NCI-H774 (cell line): ENCODE measurements around the gene SKP2.

ENCODE experiments used
- DNase-seq: peaks from one replicate; lab custom pipeline; 2025; lab: John Stamatoyannopoulos, UW

The SKP2 gene

DNA sequence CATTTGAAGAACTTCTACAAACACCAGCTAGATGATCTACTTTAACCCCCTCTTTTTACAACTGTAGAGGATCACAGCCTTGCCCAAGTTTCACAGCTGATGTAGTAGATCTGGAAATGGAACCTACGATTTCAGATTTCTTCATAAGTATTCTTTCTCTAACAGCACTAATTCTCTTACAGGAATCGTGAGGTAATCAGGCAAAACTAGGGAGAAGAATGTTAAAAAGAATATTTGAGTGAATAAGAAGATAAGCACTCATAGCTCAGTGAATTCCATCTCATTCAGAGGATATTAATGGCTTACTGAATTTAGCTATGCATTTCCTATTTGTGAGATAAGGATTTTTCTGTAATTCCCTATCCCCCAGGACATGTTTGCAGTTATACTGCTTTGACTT, 47.7 kb downstream of the SKP2 start:
- DNase-seq: no peak

DNA sequence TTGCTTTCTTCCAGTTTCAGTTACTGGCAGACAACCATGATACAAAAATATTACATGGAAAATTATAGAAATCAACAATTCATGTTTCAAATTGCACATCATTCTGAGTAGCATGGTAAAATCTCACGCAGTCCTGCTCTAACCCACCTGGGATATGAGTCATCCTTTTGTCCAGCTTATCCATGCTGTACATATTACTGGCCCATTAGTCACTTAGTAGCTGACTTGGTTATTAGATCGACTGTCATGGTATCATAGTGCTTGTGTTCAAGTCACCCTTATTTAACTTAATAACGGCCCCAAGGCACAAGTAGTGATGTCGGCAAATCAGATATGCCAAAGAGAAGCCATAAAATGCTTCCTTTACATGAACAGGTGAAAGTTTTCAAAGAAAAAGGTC, 48.6 kb downstream of the SKP2 start:
- DNase-seq: no peak

DNA sequence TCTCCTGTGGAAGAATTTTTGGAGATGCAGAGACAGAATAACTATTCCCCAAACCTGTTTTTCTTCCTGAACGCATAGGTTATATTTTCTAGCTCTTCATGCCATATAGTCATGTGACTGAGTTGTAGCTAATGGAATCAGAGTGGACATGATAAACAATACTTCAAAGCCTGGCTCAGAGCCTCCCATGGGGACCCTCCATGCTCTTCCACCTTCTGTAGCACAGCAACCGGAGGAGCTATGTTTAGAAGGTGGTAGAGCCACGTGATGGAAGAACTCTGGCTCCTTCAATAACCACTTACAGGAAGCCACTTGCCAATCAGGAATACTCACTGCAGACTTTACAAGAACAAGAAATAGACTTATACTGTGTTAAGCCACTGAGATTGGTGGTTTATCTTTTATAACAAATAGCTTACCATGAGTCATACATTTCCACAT, 50.6 kb downstream of the SKP2 start:
- no peak for DNase-seq

DNA sequence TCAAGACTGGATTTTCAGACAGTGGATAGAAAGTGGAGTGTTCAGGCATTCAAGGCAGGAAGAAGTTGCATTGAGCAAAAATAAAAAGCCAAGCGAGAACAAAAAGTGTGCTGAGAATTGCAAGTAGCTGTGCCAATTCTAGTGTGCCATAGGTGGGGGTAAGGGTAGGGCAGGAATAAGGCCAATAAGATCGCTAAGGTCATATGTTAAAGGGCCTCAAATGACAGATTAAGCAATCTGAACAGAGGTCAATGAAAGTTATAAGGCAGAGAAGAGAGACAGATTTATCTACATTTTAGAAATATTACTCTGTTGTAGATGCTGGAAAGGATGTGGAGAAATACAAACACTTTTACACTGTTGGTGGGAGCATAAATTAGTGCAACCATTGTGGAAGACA, 53.4 kb downstream of the SKP2 start:
- no peak for DNase-seq

DNA sequence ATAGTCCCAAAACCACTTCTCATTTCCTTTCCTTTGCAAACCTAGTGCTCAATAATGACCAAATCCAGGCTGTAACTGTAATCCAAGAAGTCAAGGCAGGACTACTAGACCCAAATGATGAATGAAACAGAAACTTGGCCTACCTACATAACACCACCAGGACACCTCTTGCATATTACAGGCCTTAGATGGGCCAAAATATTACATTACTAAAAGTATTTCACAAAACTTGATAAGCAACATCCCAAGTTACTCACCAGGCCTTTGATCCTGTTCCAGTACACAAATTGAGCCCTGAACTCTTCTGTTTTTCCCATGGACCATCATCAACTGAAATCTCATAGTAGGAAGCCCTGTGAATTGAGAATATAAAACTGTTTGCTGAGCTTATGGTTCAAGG, 55.0 kb downstream of the SKP2 start:
- no peak for DNase-seq

DNA sequence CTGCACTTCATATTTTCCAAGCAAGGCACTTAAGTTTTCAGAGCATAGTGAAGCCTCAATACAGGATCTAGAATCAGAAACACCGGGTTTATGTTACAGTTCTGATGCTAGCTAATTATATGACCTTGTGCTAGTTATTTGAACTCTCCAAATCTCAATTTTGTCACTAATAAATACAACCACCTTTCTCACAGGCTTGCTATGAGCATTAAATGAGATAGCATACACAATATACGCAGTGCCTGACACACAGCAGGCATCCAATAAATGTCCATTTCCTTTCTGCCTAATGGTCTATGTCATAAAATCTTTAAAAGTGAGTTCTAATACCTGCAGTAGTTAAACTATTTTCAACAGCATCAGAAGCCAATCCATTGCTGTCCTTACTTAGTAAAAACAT, 56.9 kb downstream of the SKP2 start:
- DNase-seq: no peak

DNA sequence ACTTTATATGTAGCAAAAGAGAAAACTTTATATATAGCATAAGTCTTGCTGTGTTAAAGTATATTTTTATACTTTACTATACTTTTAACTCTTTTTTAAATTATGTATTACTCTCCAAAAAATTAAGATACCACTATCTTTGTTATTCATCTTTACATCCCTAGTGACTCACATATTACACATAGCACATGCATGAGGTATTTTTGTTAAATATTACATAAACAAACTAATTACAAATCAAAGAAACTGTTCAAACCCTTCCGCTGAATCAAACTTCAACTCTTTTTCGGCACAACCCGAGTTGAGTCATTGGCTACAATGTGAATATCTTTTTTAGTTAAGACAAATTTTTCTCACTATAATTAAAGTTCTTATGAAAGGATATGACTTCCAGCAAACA, 57.8 kb downstream of the SKP2 start:
- no peak for DNase-seq

DNA sequence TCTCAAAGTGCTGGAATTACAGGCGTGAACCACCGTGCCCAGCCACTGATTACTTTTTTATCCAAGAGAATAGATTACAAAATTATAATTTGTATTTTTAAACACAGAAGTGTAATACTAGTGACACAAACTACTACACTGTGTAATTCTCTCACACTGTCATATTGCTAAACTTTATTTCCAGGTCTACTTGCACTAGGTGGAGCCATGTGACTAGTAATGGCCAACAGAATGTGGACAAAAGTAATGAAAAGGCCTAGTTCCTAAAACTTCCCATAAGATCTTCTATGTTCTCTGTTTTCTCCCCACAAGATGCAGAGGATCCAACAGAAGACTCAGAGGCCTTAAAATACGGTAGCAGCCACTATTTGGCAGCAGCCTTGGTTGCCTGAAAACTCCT, 62.5 kb downstream of the SKP2 start:
- no peak for DNase-seq

DNA sequence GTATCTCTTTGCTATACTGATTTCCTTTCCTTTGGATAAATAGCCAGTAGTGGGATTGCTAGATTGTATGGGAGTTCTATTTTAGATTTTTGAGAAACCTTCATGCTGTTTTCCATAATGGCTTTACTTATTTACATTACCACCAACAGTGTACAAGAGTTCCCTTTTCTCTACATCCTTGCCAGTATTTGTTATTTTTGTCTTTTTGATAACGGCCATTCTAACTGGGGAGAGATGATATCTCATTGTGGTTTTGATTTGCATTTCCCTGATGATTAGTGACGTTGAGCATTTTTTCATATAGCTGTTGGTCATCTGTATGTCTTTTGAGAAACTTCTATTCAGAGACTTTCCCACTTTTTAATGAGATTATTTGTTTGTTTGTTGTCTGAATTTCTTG, 64.0 kb downstream of the SKP2 start:
- no peak for DNase-seq

DNA sequence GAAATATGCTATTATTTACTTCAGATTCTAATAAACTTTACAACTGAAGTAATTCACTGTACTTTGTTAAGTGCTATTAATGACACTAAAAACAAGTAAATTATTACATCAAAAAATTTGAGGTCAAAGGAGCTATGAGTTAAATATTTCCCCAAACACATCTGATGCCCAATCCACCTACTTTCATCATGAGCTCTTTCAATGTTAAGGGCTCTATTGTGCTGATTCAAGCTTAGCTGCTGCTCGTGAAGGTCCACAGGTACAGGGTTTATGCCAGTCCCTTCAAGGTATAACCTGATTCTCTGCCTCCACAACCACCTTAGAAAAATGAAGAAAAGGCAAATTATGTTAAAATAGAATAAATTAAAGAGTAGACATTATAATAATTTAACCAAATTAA, 65.7 kb downstream of the SKP2 start:
- no peak for DNase-seq

DNA sequence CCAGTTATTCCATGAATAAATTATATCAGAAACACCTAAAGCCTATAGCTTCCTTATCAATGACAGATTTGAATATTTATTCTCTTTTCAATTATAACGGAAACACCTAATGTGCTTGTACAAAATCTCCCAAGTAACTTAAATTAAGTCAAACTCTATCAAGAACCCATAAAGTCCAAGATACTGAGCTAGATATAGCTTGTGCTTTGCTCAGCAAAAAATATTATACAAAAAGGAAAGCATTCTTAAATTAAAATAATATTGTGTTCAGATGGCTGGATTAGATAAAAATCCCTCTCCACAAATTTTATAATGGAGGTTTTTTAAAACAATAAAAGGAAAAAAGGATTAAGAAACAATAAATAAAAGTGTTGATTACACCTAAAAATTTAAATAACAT, 66.1 kb downstream of the SKP2 start:
- DNase-seq: no peak

DNA sequence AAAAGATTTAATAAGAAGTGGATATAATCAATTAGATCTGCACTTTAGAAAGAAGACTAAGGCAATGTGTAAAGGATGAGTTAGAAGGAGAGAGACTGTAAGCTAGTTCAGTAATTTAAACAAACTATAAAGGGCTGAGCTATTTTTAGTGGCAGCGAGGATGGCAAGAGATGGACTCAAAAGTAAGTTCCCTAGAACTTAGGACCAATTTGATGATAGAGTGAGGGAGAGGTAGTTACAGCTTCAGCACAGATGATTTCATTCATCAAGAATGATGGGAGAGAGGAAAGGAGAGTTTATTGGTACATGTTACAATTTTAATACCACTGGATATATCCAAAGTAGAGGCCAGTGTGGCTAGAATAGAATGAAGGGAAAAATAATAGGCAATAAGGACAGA, 70.7 kb downstream of the SKP2 start:
- DNase-seq: no peak

DNA sequence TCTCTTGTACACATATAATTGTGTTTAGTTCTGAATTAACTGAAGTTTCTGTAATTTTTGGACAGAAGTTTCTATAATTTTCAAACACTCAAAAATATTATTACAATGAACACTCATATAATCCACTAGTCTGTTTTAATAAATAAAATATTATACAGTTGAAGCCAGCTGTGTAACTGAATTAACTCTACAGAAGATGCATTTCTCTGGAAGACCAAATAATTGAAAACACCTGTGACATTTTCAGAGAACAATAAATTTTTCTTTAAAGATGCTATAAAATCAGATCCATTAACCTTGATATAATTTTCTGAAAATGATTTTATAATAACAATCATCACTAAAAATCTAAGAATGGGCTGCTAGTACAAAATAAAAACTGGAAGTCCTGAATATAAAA, 75.1 kb downstream of the SKP2 start:
- no peak for DNase-seq

DNA sequence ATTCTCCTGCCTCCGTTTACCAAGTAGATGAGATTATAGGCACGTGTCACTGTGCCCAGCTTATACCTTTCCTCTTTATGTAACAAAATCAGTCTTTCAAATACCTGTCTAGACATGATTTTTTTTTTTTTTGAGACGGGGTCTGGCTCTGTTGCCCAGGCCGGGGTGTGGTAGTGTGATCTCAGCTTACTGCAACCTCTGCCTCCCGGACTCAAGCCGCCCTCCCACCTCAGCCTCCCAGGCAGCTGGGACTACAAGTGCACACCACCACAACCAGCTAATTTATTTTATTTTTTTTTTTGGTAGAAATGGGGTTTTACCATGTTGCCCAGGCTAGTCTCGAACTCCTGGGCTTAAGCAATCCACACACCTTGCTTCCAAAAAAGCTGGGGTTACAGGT, 76.6 kb downstream of the SKP2 start:
- no peak for DNase-seq

DNA sequence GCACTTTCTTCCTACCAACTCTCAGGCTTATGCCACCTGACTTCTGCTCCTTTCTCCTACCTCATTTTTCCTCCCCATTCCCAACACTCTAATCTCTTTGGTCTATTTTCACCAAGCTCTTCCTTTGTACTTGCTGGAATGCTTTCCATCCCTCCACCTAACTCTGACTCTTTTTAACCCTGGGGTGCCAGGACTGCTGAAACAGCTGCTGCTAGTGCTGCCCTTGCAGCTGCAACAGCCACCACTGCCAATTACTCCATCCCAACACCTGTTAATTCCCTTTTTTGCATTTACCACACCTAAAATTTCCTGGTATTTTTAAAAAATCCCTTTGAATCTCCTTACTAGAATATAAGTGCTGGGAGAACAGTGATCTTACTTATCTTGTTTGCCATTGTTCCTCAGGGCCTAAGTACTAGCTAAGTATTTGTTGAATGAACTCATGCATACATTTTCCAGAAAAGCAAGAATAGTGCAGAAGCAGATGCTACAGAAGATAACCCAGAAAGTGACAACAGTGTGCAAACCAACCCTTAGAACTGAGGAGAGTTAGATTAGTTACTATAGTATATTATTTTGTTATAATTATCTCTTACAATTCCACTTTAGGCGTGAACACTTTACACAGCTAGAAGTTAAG, 78.4 kb downstream of the SKP2 start:
- no peak for DNase-seq

DNA sequence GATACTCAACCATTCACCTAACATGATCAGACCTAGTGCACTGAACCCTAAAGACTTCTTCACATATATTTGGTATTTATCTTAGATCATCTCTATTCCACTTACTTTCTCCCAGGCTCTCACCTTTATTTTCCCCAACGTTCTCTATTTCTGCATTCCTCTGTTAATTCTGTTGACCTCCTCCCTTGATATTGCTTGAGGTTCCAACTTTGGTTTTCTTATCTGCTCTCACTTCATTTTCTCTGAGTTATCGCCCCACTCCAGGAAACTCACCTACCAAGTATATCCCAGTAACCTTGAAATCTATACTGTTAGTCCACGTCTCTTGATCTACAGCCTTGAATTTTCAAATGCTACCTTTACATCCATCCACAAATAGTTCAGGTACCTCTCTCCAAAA, 80.6 kb downstream of the SKP2 start:
- DNase-seq: no peak
